Upper lobe of right lung (tissue), 1 donor: ENCODE data around the gene CST9. TPM values are rescaled to one million over a fixed set of nuclear protein-coding genes. Genes with fewer than 3 reads are reported as not detected.
"Not testable (repeated sequence)": the region's sequence is repeated elsewhere in the genome, so short reads cannot be mapped to it uniquely, and the experiment has no call there.

Source experiments
- ATAC-seq: fragments of 200-7000 bp; cut with Tn5 transposase; one replicate; pipeline ENCODE4 v1.9.1; 2020; ENCODE audit warnings: mild to moderate bottlenecking, moderate library complexity
- DNase-seq: peaks from one replicate; pipeline ENCODE4 v3.0.0-alpha.2; 2020
- H3K27ac ChIP-seq: fragments of 200-600 bp; one replicate; pipeline ENCODE4 v1.8.0; 2022
- H3K27me3 ChIP-seq: fragments of 200-600 bp; one replicate; pipeline ENCODE4 v1.8.0; 2022; ENCODE audit warnings: mild to moderate bottlenecking
- H3K36me3 ChIP-seq: fragments of 200-600 bp; one replicate; pipeline ENCODE4 v1.8.0; 2022
- H3K4me1 ChIP-seq: fragments of 200-600 bp; one replicate; pipeline ENCODE4 v1.8.0; 2022
- H3K4me3 ChIP-seq: fragments of 200-600 bp; one replicate; pipeline ENCODE4 v1.8.0; 2022; ENCODE audit warnings: mild to moderate bottlenecking
- H3K9me3 ChIP-seq: fragments of 200-600 bp; one replicate; pipeline ENCODE4 v1.8.0; 2022
- CTCF ChIP-seq: fragments of 200-600 bp; IDR thresholded peaks from one replicate; pipeline ENCODE4 v1.8.0; 2022; ENCODE audit warnings: antibody characterized with exemption
- intact Hi-C: fragments of 100-400 bp; cut with DNase I; formaldehyde crosslinking; loops from one replicate; pipeline ENCODE4 v1.11.0; 2022
- total RNA-seq: library from RNA; stranded (reverse); fragmentation: NEBNext Ultra II Directional; extraction: Animal tissue kit (Norgen Biotek cat#: 25700); gene quantifications from one replicate; pipeline ENCODE4 v1.2.1, GENCODE V29; 2021
- donor health status: DM: no; HTN: yes; CAD: no; lungs with severe emphysema.

The CST9 gene
- total RNA-seq, 1 donor from 2014 or later, result not detected

- H3K4me1 ChIP-seq, result peaks cover 17% of the 10 kb centered on the region
- no peaks in the 10 kb centered on the region for H3K9me3 ChIP-seq
- intact Hi-C loops, result no loop called here
- no peak for ATAC-seq
- H3K4me3 ChIP-seq, result no peak overlapping the region
- no peaks in the 10 kb centered on the region for H3K27me3 ChIP-seq
- TF ChIP-seq CTCF, result no peak
- DNase-seq, result no peak
- peak overlapping the region; percentile 81 for H3K27ac ChIP-seq
- no peaks in the 10 kb centered on the region for H3K36me3 ChIP-seq
Observed at GRCh38 chr20:23624324-23624691, 18.6 kb upstream of the CST9 start.

GRCh38 chr20:23623666-23624323, 18.1 kb upstream of the CST9 start:
- DNase-seq, result no peak
- Histone ChIP-seq H3K4me1 (peaks cover 17% of the 10 kb centered on the region), H3K27ac (peak overlapping the region; percentile 81), H3K9me3 (no peaks in the 10 kb centered on the region), H3K27me3 (no peaks in the 10 kb centered on the region), H3K4me3 (no peak overlapping the region), H3K36me3 (no peaks in the 10 kb centered on the region)
- intact Hi-C loops, result no loop called here
- TF ChIP-seq CTCF, result no peak
- ATAC-seq, result no peak

- no peak for TF ChIP-seq CTCF
- H3K4me3 ChIP-seq, result peak overlapping the region; percentile 30
- DNase-seq (no peak), ATAC-seq (peak; percentile 93)
- no peaks in the 10 kb centered on the region for H3K27me3 ChIP-seq
- H3K4me1 ChIP-seq, result peaks cover 17% of the 10 kb centered on the region
- H3K27ac ChIP-seq, result peak overlapping the region; percentile 81
- H3K36me3 ChIP-seq, result no peaks in the 10 kb centered on the region
- no peaks in the 10 kb centered on the region for H3K9me3 ChIP-seq
- intact Hi-C loops, result no loop called here
Observed at GRCh38 chr20:23622839-23623343, 17.2 kb upstream of the CST9 start.

GRCh38 chr20:23622401-23622800, 16.7 kb upstream of the CST9 start:
- H3K27me3 ChIP-seq, H3K9me3 ChIP-seq, intact Hi-C loops, ATAC-seq, DNase-seq, H3K36me3 ChIP-seq: not testable (repeated sequence)
- H3K27ac ChIP-seq, result peak overlapping the region; percentile 81
- H3K4me1 ChIP-seq, result peaks cover 17% of the 10 kb centered on the region
- H3K4me3 ChIP-seq, result peak overlapping the region; percentile 30

- ATAC-seq, H3K9me3 ChIP-seq, H3K36me3 ChIP-seq, intact Hi-C loops, H3K27me3 ChIP-seq, H3K4me3 ChIP-seq, H3K27ac ChIP-seq, DNase-seq: not testable (repeated sequence)
- peaks cover 11% of the 10 kb centered on the region for H3K4me1 ChIP-seq
Observed at GRCh38 chr20:23620670-23621386, 15.1 kb upstream of the CST9 start.

GRCh38 chr20:23614163-23614562, 8.4 kb upstream of the CST9 start:
- DNase-seq, result no peak
- no peak for ATAC-seq
- intact Hi-C loops, result no loop called here
- Histone ChIP-seq H3K4me3 (no peak overlapping the region), H3K27ac (no peak overlapping the region), H3K9me3 (no peaks in the 10 kb centered on the region), H3K4me1 (no peaks in the 10 kb centered on the region), H3K27me3 (no peaks in the 10 kb centered on the region), H3K36me3 (no peaks in the 10 kb centered on the region)
- TF ChIP-seq CTCF, result no peak
